Loucy (cell line): ENCODE results near the gene DENND2C.

Experiments used
- H2AFZ ChIP-seq: fragments of 200-600 bp; sonication (generic); 2 replicates; pipeline ENCODE4 v1.6.0; 2016; ENCODE audit warnings: antibody characterized with exemption, mild to moderate bottlenecking, low read length, moderate library complexity
- H3F3A ChIP-seq: fragments of 200-600 bp; 2 replicates; pipeline ENCODE4 v1.6.0; 2016; ENCODE audit warnings: antibody characterized with exemption, low read depth, mild to moderate bottlenecking
- H3K27me3 ChIP-seq: fragments of 200-600 bp; sonication (generic); 2 replicates; pipeline ENCODE4 v1.6.1; 2014; ENCODE audit warnings: low read length, mild to moderate bottlenecking; ENCODE audit not compliant: insufficient read depth, poor library complexity, severe bottlenecking
- H3K36me3 ChIP-seq: fragments of 200-600 bp; sonication (generic); 2 replicates; pipeline ENCODE4 v1.6.1; 2016; ENCODE audit warnings: low read length; ENCODE audit not compliant: insufficient read depth
- H3K4me1 ChIP-seq: fragments of 200-600 bp; sonication (generic); 2 replicates; pipeline ENCODE4 v1.5.1; 2014; ENCODE audit warnings: low read length, mild to moderate bottlenecking; ENCODE audit not compliant: insufficient read depth, poor library complexity, severe bottlenecking
- H3K4me2 ChIP-seq: fragments of 200-600 bp; sonication (generic); 2 replicates; pipeline ENCODE4 v1.6.0; 2014; ENCODE audit warnings: antibody characterized with exemption, low read length, low read depth, mild to moderate bottlenecking; ENCODE audit not compliant: poor library complexity, severe bottlenecking
- H3K4me3 ChIP-seq: fragments of 200-600 bp; sonication (generic); 2 replicates; pipeline ENCODE4 v1.5.1; 2014; ENCODE audit warnings: low read length, mild to moderate bottlenecking, mixed read lengths; ENCODE audit not compliant: poor library complexity, severe bottlenecking
- H3K79me2 ChIP-seq: fragments of 200-600 bp; sonication (generic); 2 replicates; pipeline ENCODE4 v1.6.1; 2014; ENCODE audit warnings: low read length; ENCODE audit not compliant: insufficient read depth
- H3K9ac ChIP-seq: fragments of 200-600 bp; sonication (generic); 2 replicates; pipeline ENCODE4 v1.6.0; 2014; ENCODE audit warnings: mild to moderate bottlenecking, low read depth, low read length, moderate library complexity; ENCODE audit not compliant: poor library complexity, severe bottlenecking
- H3K9me2 ChIP-seq: fragments of 200-600 bp; sonication (generic); replicated peaks from 2 replicates; pipeline ENCODE4 v1.6.1; 2016; ENCODE audit warnings: low read depth, low read length, mixed read lengths
- H3K9me3 ChIP-seq: fragments of 200-600 bp; sonication (generic); 2 replicates; pipeline ENCODE4 v1.6.1; 2014; ENCODE audit warnings: mild to moderate bottlenecking, antibody characterized with exemption, low read length, low read depth; ENCODE audit not compliant: insufficient read depth
- H4K20me1 ChIP-seq: fragments of 200-600 bp; sonication (generic); 2 replicates; pipeline ENCODE4 v1.6.0; 2014; ENCODE audit warnings: antibody characterized with exemption, low read length, mild to moderate bottlenecking; ENCODE audit not compliant: insufficient read depth, poor library complexity, severe bottlenecking
- EZH2phosphoT487 ChIP-seq: fragments of 200-600 bp; IDR thresholded peaks from 2 replicates; pipeline ENCODE4 v1.6.1; 2018; ENCODE audit warnings: antibody characterized with exemption, mild to moderate bottlenecking, moderate library complexity, borderline replicate concordance
- TF ChIP-seq, protein P1 (sequence below): fragments of 200-600 bp; sonication (generic); conservative IDR thresholded peaks from 2 replicates; pipeline ENCODE4 v1.5.1; 2014; ENCODE audit warnings: mild to moderate bottlenecking, antibody characterized with exemption, low read length

Gene DENND2C

DNA sequence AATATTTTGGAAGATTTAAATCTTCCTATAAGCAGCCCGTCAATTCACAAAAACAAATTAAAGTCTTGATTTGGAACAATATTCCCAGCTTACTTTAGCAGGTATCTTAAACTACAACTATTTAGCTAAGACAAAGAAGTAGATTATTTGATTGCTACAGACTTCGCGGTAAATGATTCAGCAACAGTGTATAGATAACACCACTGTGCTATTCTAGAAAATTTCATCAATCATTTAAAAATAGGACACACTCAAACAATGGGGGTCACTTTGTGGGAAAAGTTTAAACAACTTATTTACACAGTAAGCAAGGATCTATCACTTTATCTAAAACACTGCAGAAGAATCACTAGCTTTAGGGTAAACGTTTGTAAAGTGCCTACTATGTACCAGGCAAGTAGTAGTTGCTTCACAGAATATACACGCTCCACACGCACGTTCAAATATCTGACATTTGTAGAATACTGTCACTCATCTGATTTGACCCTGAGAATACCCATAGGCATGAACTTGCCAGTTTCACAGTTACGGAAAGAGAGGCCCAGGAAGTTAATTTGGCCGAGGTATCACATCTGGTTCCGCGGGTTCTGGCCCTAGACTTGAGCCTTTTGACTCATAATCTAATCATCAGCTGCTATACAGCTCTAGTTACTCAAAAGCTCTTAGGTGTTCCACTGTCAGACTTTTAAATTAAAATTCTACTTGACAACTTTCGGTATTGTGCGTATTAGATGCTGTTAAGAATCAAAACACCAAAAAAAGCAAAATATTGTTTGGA, 876 bp downstream of the DENND2C start:
- H3K4me2 ChIP-seq: no peak overlapping the region
- no peaks in the 10 kb centered on the region for H3K9me2 ChIP-seq
- H4K20me1 ChIP-seq: no peaks in the 10 kb centered on the region
- no peak overlapping the region for H3K4me3 ChIP-seq
- TF ChIP-seq, protein P1, sequence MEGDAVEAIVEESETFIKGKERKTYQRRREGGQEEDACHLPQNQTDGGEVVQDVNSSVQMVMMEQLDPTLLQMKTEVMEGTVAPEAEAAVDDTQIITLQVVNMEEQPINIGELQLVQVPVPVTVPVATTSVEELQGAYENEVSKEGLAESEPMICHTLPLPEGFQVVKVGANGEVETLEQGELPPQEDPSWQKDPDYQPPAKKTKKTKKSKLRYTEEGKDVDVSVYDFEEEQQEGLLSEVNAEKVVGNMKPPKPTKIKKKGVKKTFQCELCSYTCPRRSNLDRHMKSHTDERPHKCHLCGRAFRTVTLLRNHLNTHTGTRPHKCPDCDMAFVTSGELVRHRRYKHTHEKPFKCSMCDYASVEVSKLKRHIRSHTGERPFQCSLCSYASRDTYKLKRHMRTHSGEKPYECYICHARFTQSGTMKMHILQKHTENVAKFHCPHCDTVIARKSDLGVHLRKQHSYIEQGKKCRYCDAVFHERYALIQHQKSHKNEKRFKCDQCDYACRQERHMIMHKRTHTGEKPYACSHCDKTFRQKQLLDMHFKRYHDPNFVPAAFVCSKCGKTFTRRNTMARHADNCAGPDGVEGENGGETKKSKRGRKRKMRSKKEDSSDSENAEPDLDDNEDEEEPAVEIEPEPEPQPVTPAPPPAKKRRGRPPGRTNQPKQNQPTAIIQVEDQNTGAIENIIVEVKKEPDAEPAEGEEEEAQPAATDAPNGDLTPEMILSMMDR: no peak
- no peak for TF ChIP-seq EZH2phosphoT487
- no peaks in the 10 kb centered on the region for H3K36me3 ChIP-seq
- H3F3A ChIP-seq: no peaks in the 10 kb centered on the region
- H3K27me3 ChIP-seq: no peaks in the 10 kb centered on the region
- H3K79me2 ChIP-seq: no peaks in the 10 kb centered on the region
- H3K4me1 ChIP-seq: no peaks in the 10 kb centered on the region
- no peaks in the 10 kb centered on the region for H3K9me3 ChIP-seq
- no peak overlapping the region for H2AFZ ChIP-seq
- H3K9ac ChIP-seq: no peak overlapping the region

DNA sequence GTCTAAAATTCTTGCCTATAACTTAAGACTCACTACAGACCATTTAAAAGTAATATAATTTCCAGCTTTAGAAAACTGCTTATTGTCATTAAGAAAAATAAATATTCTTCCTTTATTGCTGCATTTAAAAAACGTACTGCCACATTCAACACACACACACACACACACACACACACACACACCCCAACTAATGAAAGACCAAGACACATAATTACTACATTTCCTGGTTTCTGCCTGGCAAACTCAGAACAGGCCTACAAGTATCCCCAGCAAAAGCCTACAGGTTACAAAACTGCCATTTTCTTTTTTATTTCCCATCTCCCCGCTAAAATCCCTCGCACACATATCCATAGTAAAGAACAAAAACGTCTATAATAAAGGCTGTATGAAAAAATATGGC, 1.5 kb downstream of the DENND2C start:
- Histone ChIP-seq H3K9me3 (no peaks in the 10 kb centered on the region), H3K36me3 (no peaks in the 10 kb centered on the region), H3K4me1 (no peaks in the 10 kb centered on the region), H3K4me3 (no peak overlapping the region), H3K4me2 (no peak overlapping the region), H4K20me1 (no peaks in the 10 kb centered on the region), H3K9me2 (no peaks in the 10 kb centered on the region), H3F3A (no peaks in the 10 kb centered on the region), H2AFZ (no peak overlapping the region), H3K9ac (no peak overlapping the region), H3K27me3 (no peaks in the 10 kb centered on the region), H3K79me2 (no peaks in the 10 kb centered on the region)
- TF ChIP-seq EZH2phosphoT487: no peak
- TF ChIP-seq, protein P1: no peak

GRCh38 chr1:114666954-114667353, 2.9 kb downstream of the DENND2C start:
- no peaks in the 10 kb centered on the region for H3K27me3 ChIP-seq
- H3K4me3 ChIP-seq: no peak overlapping the region
- H3K79me2 ChIP-seq: no peaks in the 10 kb centered on the region
- TF ChIP-seq, protein P1: no peak
- TF ChIP-seq EZH2phosphoT487: no peak
- no peak overlapping the region for H2AFZ ChIP-seq
- H3F3A ChIP-seq: no peaks in the 10 kb centered on the region
- no peaks in the 10 kb centered on the region for H3K4me1 ChIP-seq
- H3K4me2 ChIP-seq: no peak overlapping the region
- H3K9me2 ChIP-seq: no peaks in the 10 kb centered on the region
- H3K9ac ChIP-seq: no peak overlapping the region
- no peaks in the 10 kb centered on the region for H3K36me3 ChIP-seq
- no peaks in the 10 kb centered on the region for H3K9me3 ChIP-seq
- no peaks in the 10 kb centered on the region for H4K20me1 ChIP-seq
